PC-3 (cell line): Measurements from ENCODE around the gene CFAP44. TPM values are rescaled to one million over a fixed set of nuclear protein-coding genes. Genes with fewer than 3 reads are reported as not detected.

ENCODE experiments used
- ATAC-seq: fragments of 200-7000 bp; cut with Tn5 transposase; 2 replicates; pipeline ENCODE4 v1.9.1; 2020; ENCODE audit warnings: mild to moderate bottlenecking, moderate library complexity
- BruUV-seq: library from RNA; stranded (reverse); fragments of 400-500 nt; replicated peaks from 2 replicates; lab custom pipeline; 2021; lab: Mats Ljungman, UMichigan
- CTCF ChIA-PET: fragments of 300-600 bp; sonication (Branson Sonifier 250); formaldehyde crosslinking; loops from one replicate; lab custom pipeline; 2022; ENCODE audit warnings: antibody characterized with exemption; lab: Charles Lee
- POLR2A ChIA-PET: fragments of 300-600 bp; sonication (Branson Sonifier 250); formaldehyde crosslinking; loops from one replicate; lab custom pipeline; 2022; ENCODE audit warnings: antibody characterized with exemption; ENCODE audit not compliant: unreplicated experiment; lab: Charles Lee
- DNase-seq: peaks from one replicate; pipeline ENCODE4 v3.0.0-alpha.2; 2015
- H2AFZ ChIP-seq: fragments of 300-600 bp; sonication (generic); 2 replicates; pipeline ENCODE4 v1.6.0; 2016; ENCODE audit warnings: antibody characterized with exemption, low read length
- H3F3A ChIP-seq: fragments of 300-600 bp; sonication (generic); one replicate; pipeline ENCODE4 v1.6.0; 2017; ENCODE audit warnings: antibody characterized with exemption, low read length, control low read depth, mild to moderate bottlenecking; ENCODE audit not compliant: unreplicated experiment
- H3K27ac ChIP-seq: fragments of 300-600 bp; sonication (generic); 2 replicates; pipeline ENCODE4 v1.5.1; 2016; ENCODE audit warnings: mild to moderate bottlenecking, low read length
- H3K27me3 ChIP-seq: fragments of 300-600 bp; sonication (generic); 2 replicates; pipeline ENCODE4 v1.6.1; 2016; ENCODE audit warnings: low read length, mixed read lengths
- H3K36me3 ChIP-seq: fragments of 300-600 bp; sonication (generic); 2 replicates; pipeline ENCODE4 v1.6.1; 2016; ENCODE audit warnings: low read depth, mixed run types, low read length, mixed read lengths
- H3K4me1 ChIP-seq: fragments of 300-600 bp; sonication (generic); 2 replicates; pipeline ENCODE4 v1.5.1; 2016; ENCODE audit warnings: low read length; ENCODE audit not compliant: insufficient read depth
- H3K4me2 ChIP-seq: fragments of 300-600 bp; sonication (generic); 2 replicates; pipeline ENCODE4 v1.6.0; 2016; ENCODE audit warnings: low read length
- H3K4me3 ChIP-seq: fragments of 300-600 bp; sonication (generic); 2 replicates; pipeline ENCODE4 v1.5.1; 2016; ENCODE audit warnings: mild to moderate bottlenecking, low read length, mixed read lengths
- H3K79me2 ChIP-seq: fragments of 300-600 bp; sonication (generic); 2 replicates; pipeline ENCODE4 v1.6.1; 2017; ENCODE audit warnings: low read length, mixed read lengths
- H3K9ac ChIP-seq: fragments of 300-600 bp; sonication (generic); 2 replicates; pipeline ENCODE4 v1.6.0; 2016; ENCODE audit warnings: mild to moderate bottlenecking, low read length
- H3K9me2 ChIP-seq: fragments of 300-600 bp; sonication (generic); replicated peaks from 2 replicates; pipeline ENCODE4 v1.6.1; 2016; ENCODE audit warnings: mixed run types, low read length, mixed read lengths
- H3K9me3 ChIP-seq: fragments of 300-600 bp; sonication (generic); 2 replicates; pipeline ENCODE4 v1.6.1; 2016; ENCODE audit warnings: low read length, mixed read lengths
- H4K20me1 ChIP-seq: fragments of 300-600 bp; sonication (generic); 2 replicates; pipeline ENCODE4 v1.6.1; 2016; ENCODE audit warnings: low read length, mixed read lengths
- EZH2 ChIP-seq: fragments of 300-600 bp; sonication (generic); IDR thresholded peaks from one replicate; pipeline ENCODE4 v1.6.1; 2017; ENCODE audit warnings: antibody characterized with exemption, mild to moderate bottlenecking, low read length; ENCODE audit not compliant: unreplicated experiment
- EZH2phosphoT487 ChIP-seq: fragments of 300-600 bp; sonication (generic); IDR thresholded peaks from 2 replicates; pipeline ENCODE4 v1.6.1; 2018; ENCODE audit warnings: mild to moderate bottlenecking, antibody characterized with exemption, low read length, borderline replicate concordance
- intact Hi-C: fragments of 100-400 bp; cut with micrococcal nuclease; formaldehyde crosslinking; loops from 2 replicates; pipeline ENCODE4 v1.9.0; 2023
- total RNA-seq: library from RNA; depleted of rRNA; stranded (reverse); fragments of >200 nt; gene quantifications from 2 replicates; pipeline ENCODE4 v1.2.3, GENCODE V29; 2014
- TF ChIP-seq, protein P1 (sequence below): fragments of 300-600 bp; sonication (generic); conservative IDR thresholded peaks from 2 replicates; pipeline ENCODE4 v1.5.1; 2017; ENCODE audit warnings: antibody characterized with exemption, low read depth, mild to moderate bottlenecking, low read length

CFAP44 gene
- total RNA-seq, 1 experiment from 2014 or later = 9.0 TPM

DNA sequence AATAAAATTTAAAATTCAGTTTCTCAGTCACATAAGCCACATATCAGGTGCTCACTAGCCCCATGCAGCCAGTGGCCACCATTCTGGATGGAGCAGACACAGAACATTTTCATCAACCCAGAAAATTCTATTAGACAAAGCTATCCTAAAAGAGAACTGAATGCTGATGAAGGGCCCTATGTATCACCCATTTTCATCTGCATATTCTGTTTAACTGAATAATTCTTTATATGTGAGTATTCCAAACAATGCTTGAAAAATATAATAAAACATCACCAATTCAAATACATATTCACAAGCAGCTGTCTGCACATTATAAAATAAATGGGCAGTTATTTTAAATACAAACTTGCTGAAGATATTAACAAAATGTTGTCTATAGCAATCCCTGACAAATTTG is 14.2 kb upstream of the CFAP44 start:
- no TSS peak for BruUV-seq
- intact Hi-C loops = no loop called here
- DNase-seq (no peak), ATAC-seq (no peak)
- H3K36me3 ChIP-seq = peaks cover 22% of the 10 kb centered on the region
- H3K4me2 ChIP-seq = no peak overlapping the region
- no peak overlapping the region for H3K9ac ChIP-seq
- H3K27me3 ChIP-seq = no peaks in the 10 kb centered on the region
- H4K20me1 ChIP-seq = no peaks in the 10 kb centered on the region
- no peaks in the 10 kb centered on the region for H3K9me2 ChIP-seq
- no peak overlapping the region for H3K27ac ChIP-seq
- no peaks in the 10 kb centered on the region for H3K4me1 ChIP-seq
- no peaks in the 10 kb centered on the region for H3K9me3 ChIP-seq
- ChIA-PET CTCF (interaction anchor here (0.6 kb wide), 1 partner anchor 40 kb away, joined by 3 read pairs; no protein-coding TSS in a partner anchor), POLR2A (no interaction called here)
- TF ChIP-seq EZH2 (no peak), EZH2phosphoT487 (no peak)
- TF ChIP-seq, protein P1, sequence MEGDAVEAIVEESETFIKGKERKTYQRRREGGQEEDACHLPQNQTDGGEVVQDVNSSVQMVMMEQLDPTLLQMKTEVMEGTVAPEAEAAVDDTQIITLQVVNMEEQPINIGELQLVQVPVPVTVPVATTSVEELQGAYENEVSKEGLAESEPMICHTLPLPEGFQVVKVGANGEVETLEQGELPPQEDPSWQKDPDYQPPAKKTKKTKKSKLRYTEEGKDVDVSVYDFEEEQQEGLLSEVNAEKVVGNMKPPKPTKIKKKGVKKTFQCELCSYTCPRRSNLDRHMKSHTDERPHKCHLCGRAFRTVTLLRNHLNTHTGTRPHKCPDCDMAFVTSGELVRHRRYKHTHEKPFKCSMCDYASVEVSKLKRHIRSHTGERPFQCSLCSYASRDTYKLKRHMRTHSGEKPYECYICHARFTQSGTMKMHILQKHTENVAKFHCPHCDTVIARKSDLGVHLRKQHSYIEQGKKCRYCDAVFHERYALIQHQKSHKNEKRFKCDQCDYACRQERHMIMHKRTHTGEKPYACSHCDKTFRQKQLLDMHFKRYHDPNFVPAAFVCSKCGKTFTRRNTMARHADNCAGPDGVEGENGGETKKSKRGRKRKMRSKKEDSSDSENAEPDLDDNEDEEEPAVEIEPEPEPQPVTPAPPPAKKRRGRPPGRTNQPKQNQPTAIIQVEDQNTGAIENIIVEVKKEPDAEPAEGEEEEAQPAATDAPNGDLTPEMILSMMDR = no peak
- no peaks in the 10 kb centered on the region for H3F3A ChIP-seq
- no peak overlapping the region for H3K4me3 ChIP-seq
- H3K79me2 ChIP-seq = no peaks in the 10 kb centered on the region
- no peak overlapping the region for H2AFZ ChIP-seq

DNA sequence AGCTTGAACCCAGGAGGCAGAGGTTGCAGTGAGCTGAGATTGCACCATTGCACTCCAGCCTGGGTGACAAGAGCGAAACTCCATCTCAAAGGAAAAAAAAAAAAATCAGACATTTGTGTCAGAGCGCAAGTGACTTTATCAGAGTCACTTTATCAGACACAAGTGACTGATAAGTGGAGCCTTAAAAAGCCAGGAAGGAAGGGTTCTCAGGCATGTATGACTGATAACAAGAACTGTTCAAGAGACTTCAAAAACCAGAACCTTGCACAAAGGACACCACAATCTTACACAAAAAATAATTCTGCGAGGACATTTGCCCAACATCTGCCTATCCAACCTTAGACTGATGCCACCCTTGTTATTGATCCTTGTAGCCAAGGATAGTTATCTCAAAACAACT is 13.3 kb upstream of the CFAP44 start:
- no peak overlapping the region for H3K4me2 ChIP-seq
- no TSS peak for BruUV-seq
- H3K9me3 ChIP-seq = no peaks in the 10 kb centered on the region
- DNase-seq (no peak), ATAC-seq (no peak)
- H3F3A ChIP-seq = no peaks in the 10 kb centered on the region
- ChIA-PET CTCF (interaction anchor here (0.6 kb wide), 1 partner anchor 41 kb away, joined by 3 read pairs; no protein-coding TSS in a partner anchor), POLR2A (no interaction called here)
- intact Hi-C loops = no loop called here
- peaks cover 15% of the 10 kb centered on the region for H3K36me3 ChIP-seq
- H3K4me1 ChIP-seq = no peaks in the 10 kb centered on the region
- no peak overlapping the region for H2AFZ ChIP-seq
- no peaks in the 10 kb centered on the region for H3K27me3 ChIP-seq
- no peaks in the 10 kb centered on the region for H4K20me1 ChIP-seq
- H3K79me2 ChIP-seq = no peaks in the 10 kb centered on the region
- TF ChIP-seq, protein P1 = no peak
- TF ChIP-seq EZH2phosphoT487 (no peak), EZH2 (no peak)
- no peak overlapping the region for H3K9ac ChIP-seq
- H3K9me2 ChIP-seq = no peaks in the 10 kb centered on the region
- no peak overlapping the region for H3K4me3 ChIP-seq
- H3K27ac ChIP-seq = no peak overlapping the region

DNA sequence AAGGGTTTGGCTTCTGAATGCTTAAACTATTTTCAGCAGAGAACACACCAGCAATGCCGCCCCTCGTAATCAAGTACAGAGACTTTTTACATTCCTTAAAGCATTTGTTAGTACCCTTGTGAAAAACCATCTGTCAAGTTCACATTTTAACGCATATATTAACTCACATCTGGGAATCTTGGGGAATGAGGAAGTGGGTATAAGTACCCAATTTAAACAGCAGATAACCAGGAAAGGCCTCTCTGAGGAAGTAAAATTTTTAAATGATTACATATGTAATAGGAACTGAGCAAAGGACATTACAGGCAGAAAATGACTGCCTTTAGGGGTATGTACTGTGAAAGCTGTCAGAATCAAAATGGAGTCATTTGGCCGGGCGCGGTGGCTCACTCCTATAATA is 12.8 kb upstream of the CFAP44 start:
- no TSS peak for BruUV-seq
- Histone ChIP-seq H3K79me2 (no peaks in the 10 kb centered on the region), H3K27me3 (no peaks in the 10 kb centered on the region), H3K9ac (no peak overlapping the region), H2AFZ (no peak overlapping the region), H3K36me3 (peaks cover 15% of the 10 kb centered on the region), H3K9me3 (no peaks in the 10 kb centered on the region), H4K20me1 (no peaks in the 10 kb centered on the region), H3K9me2 (no peaks in the 10 kb centered on the region), H3K4me3 (no peak overlapping the region), H3K4me2 (no peak overlapping the region), H3K4me1 (no peaks in the 10 kb centered on the region), H3K27ac (no peak overlapping the region), H3F3A (no peaks in the 10 kb centered on the region)
- intact Hi-C loops = no loop called here
- DNase-seq (no peak), ATAC-seq (no peak)
- TF ChIP-seq EZH2 = no peak
- TF ChIP-seq, protein P1 = no peak
- TF ChIP-seq EZH2phosphoT487 = no peak
- POLR2A ChIA-PET = no interaction called here
- CTCF ChIA-PET = no interaction called here
